ENCODE data around the gene PRR36. TPM values are rescaled to one million over a fixed set of nuclear protein-coding genes. Genes with fewer than 3 reads are reported as not detected.

PRR36 gene
- total and polyA plus RNA-seq, 10 of the 15 experiments (the other 5 are each of a cell fraction or from before 2014, with no cell fraction given), result 0.04 TPM; not detected in 9

- no peak overlapping the region for H2AFZ ChIP-seq (ENCODE audit: control insufficient read depth, low read depth, low read length)
- RAD21 ChIA-PET (ENCODE audit: unreplicated experiment), result no interaction called here
- CTCF ChIA-PET, result interaction anchor here (0.5 to 1.2 kb wide), 4 partner anchors 10 to 29 kb away, joined by 3 to 4 read pairs (median 3); partner anchors contain the start of gene TIMM44
- H3K27ac ChIP-seq (ENCODE audit: control insufficient read depth, insufficient read depth), result no peak overlapping the region
- no TSS peak for BruUV-seq (replicated peaks)
- H3K4me2 ChIP-seq (ENCODE audit: control insufficient read depth, insufficient read depth), result no peak overlapping the region; the same call in 1 of the 2 replicates
- no peak overlapping the region for H3K9ac ChIP-seq (ENCODE audit: control insufficient read depth, insufficient read depth, low read length)
- ATAC-seq (peak; percentile 47), DNase-seq (ENCODE audit: low read depth, low spot score) (no peak), FAIRE-seq (no peak)
- intact Hi-C loops (cut with micrococcal nuclease; ENCODE audit: unreplicated experiment), result no loop called here
- H3K4me1 ChIP-seq (ENCODE audit: control insufficient read depth, insufficient read depth, low read length), result peaks cover 11% of the 10 kb centered on the region
- H4K20me1 ChIP-seq (ENCODE audit: control insufficient read depth, insufficient read depth), result no peaks in the 10 kb centered on the region
- SMC1A ChIA-PET (ENCODE audit: uncharacterized antibody, unreplicated experiment), result interaction anchor here (1.6 kb wide), 1 partner anchor 27 kb away, joined by 3 read pairs; no protein-coding TSS in a partner anchor
- H3K9me3 ChIP-seq (replicated peaks; ENCODE audit: control insufficient read depth, insufficient read depth, low read length), result no peaks in the 10 kb centered on the region; the same call in 2 of the 3 replicates
- POLR2A ChIA-PET, result interaction anchor here (0.7 kb wide), 1 partner anchor 12 kb away, joined by 3 read pairs; no protein-coding TSS in a partner anchor
- peaks cover 8 to 21% of the 10 kb centered on the region in 2 experiments for H3K27me3 ChIP-seq (replicated peaks in 1 of 2; ENCODE audit: control insufficient read depth in 2 of 2, insufficient read depth in 2 of 2, low read length in 1 of 2)
- H3K36me3 ChIP-seq (ENCODE audit: control insufficient read depth in 2 of 2, insufficient read depth in 2 of 2, low read length in 1 of 2), result peaks cover 0 to 3% of the 10 kb centered on the region in 2 experiments; a peak in 2 of 4 replicates
- in situ Hi-C loops (cut with MboI), result no loop called here
- H3K4me3 ChIP-seq, result no peak overlapping the region
- H3K79me2 ChIP-seq (ENCODE audit: control insufficient read depth, insufficient read depth, low read length), result no peaks in the 10 kb centered on the region
- no peak for TF ChIP-seq ATF2 (IDR thresholded peaks at IDR 0.05; ENCODE audit: low read length)
- TF ChIP-seq BHLHE40 (IDR thresholded peaks at IDR 0.05; ENCODE audit: borderline replicate concordance in 1 of 2, low read depth in 2 of 2, low read length in 1 of 2), result peak in 1 of 2 experiments; percentile 17; a peak in 1 of 4 replicates
- TF ChIP-seq BACH1 (IDR thresholded peaks at IDR 0.05; ENCODE audit: borderline replicate concordance), result peak; percentile 37; the same call in 1 of the 2 replicates
- 0 out of 2 replicates have a peak, but pooled peaks have one; percentile 13 for TF ChIP-seq YY1 (IDR thresholded peaks at IDR 0.05; ENCODE audit: low read depth, low read length)
- no peak for TF ChIP-seq CHD4 (IDR thresholded peaks at IDR 0.05)
- peak; percentile 98 for TF ChIP-seq SUZ12 (IDR thresholded peaks at IDR 0.05; ENCODE audit: unreplicated experiment)
- TF ChIP-seq DPF2 (IDR thresholded peaks at IDR 0.05), result peak; percentile 35; the same call in 1 of the 2 replicates
- 0 out of 2 replicates have a peak, but pooled peaks have one; percentile 27 for TF ChIP-seq RAD21 (IDR thresholded peaks at IDR 0.05; ENCODE audit: insufficient read depth, low read depth, low read length)
- TF ChIP-seq ZNF207 (IDR thresholded peaks at IDR 0.05; ENCODE audit: borderline replicate concordance), result no peak
- TF ChIP-seq IKZF1 (conservative IDR thresholded peaks at IDR 0.05), result 0 out of 2 replicates have a peak, but pooled peaks have one; percentile 14
- TF ChIP-seq, protein P1, sequence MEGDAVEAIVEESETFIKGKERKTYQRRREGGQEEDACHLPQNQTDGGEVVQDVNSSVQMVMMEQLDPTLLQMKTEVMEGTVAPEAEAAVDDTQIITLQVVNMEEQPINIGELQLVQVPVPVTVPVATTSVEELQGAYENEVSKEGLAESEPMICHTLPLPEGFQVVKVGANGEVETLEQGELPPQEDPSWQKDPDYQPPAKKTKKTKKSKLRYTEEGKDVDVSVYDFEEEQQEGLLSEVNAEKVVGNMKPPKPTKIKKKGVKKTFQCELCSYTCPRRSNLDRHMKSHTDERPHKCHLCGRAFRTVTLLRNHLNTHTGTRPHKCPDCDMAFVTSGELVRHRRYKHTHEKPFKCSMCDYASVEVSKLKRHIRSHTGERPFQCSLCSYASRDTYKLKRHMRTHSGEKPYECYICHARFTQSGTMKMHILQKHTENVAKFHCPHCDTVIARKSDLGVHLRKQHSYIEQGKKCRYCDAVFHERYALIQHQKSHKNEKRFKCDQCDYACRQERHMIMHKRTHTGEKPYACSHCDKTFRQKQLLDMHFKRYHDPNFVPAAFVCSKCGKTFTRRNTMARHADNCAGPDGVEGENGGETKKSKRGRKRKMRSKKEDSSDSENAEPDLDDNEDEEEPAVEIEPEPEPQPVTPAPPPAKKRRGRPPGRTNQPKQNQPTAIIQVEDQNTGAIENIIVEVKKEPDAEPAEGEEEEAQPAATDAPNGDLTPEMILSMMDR (IDR thresholded peaks at IDR 0.05 in 2 of 3, conservative IDR thresholded peaks at IDR 0.05 in 1 of 3; ENCODE audit: control insufficient read depth in 2 of 3, extremely low read depth in 1 of 3, insufficient read depth in 1 of 3, low read depth in 3 of 3, low read length in 3 of 3), result peak; percentile 44 to 63 (median 48); a peak in 5 of 6 replicates
- no peak for TF ChIP-seq MXI1 (IDR thresholded peaks at IDR 0.05; ENCODE audit: low read depth, low read length)
- WGBS (ENCODE audit: insufficient coverage, insufficient replicate concordance, low lambda C conversion rate, missing lambda C conversion rate), result 3% methylated on average over 63 of the region's 71 CpGs
Measured at GRCh38 chr19:7917267-7918061, 43.3 kb upstream of the PRR36 start.
